MCF 10A (cell line): ENCODE measurements around the gene NCKAP5L. TPM values are rescaled to one million over a fixed set of nuclear protein-coding genes. Genes with fewer than 3 reads are reported as not detected.
"Not testable (repeated sequence)": the region's sequence is repeated elsewhere in the genome, so short reads cannot be mapped to it uniquely, and the experiment has no call there.

Experiments
- BruUV-seq: library from RNA; stranded (reverse); fragments of 400-500 nt; replicated peaks from 2 replicates; lab custom pipeline; 2021; lab: Mats Ljungman, UMichigan
- CTCF ChIA-PET: fragments of 300-600 bp; sonication (Branson Sonifier 250); formaldehyde crosslinking; extraction: SDS; loops from one replicate; lab custom pipeline; 2021; ENCODE audit warnings: antibody characterized with exemption, inconsistent platforms; lab: Yijun Ruan, JAX
- POLR2A ChIA-PET: fragments of 300-600, 350-650 bp; sonication (Branson Sonifier 250); formaldehyde crosslinking; extraction: SDS; loops from one replicate; lab custom pipeline; 2020; ENCODE audit warnings: antibody characterized with exemption, inconsistent platforms; lab: Yijun Ruan, JAX
- DNase-seq: peaks from one replicate; pipeline ENCODE4 v3.0.0-alpha.2; 2018; ENCODE audit not compliant: unreplicated experiment
- H3K27ac Mint-ChIP-seq: one replicate; pipeline ENCODE4 v1.8.0; 2022; ENCODE audit warnings: mild to moderate bottlenecking, low read depth, mixed read lengths; ENCODE audit not compliant: unreplicated experiment
- H3K27me3 Mint-ChIP-seq: one replicate; pipeline ENCODE4 v1.8.0; 2022; ENCODE audit warnings: mixed read lengths; ENCODE audit not compliant: insufficient read depth, unreplicated experiment
- H3K36me3 Mint-ChIP-seq: one replicate; pipeline ENCODE4 v1.8.0; 2022; ENCODE audit warnings: mild to moderate bottlenecking, moderate library complexity, mixed read lengths; ENCODE audit not compliant: insufficient read depth, unreplicated experiment
- H3K4me1 Mint-ChIP-seq: one replicate; pipeline ENCODE4 v1.8.0; 2022; ENCODE audit warnings: mixed read lengths; ENCODE audit not compliant: insufficient read depth, unreplicated experiment
- H3K4me3 Mint-ChIP-seq: one replicate; pipeline ENCODE4 v1.8.0; 2022; ENCODE audit warnings: mild to moderate bottlenecking, moderate library complexity, mixed read lengths; ENCODE audit not compliant: unreplicated experiment
- H3K9me3 Mint-ChIP-seq: one replicate; pipeline ENCODE4 v1.8.0; 2022; ENCODE audit warnings: mixed read lengths; ENCODE audit not compliant: unreplicated experiment
- intact Hi-C: fragments of 100-400 bp; cut with micrococcal nuclease; formaldehyde crosslinking; loops from 2 replicates; pipeline ENCODE4 v1.14.1; 2022
- total RNA-seq: library from RNA; stranded (reverse); gene quantifications from 2 replicates; pipeline ENCODE4 v1.2.3, GENCODE V29; 2022
- TF ChIP-seq, protein P1 (sequence below): fragments of 200-600 bp; IDR thresholded peaks from one replicate; pipeline ENCODE4 v1.8.0; 2022; ENCODE audit warnings: antibody characterized with exemption, mild to moderate bottlenecking; ENCODE audit not compliant: unreplicated experiment

Gene NCKAP5L
- total RNA-seq, 1 experiment from 2014 or later, result 19.9 TPM

DNA sequence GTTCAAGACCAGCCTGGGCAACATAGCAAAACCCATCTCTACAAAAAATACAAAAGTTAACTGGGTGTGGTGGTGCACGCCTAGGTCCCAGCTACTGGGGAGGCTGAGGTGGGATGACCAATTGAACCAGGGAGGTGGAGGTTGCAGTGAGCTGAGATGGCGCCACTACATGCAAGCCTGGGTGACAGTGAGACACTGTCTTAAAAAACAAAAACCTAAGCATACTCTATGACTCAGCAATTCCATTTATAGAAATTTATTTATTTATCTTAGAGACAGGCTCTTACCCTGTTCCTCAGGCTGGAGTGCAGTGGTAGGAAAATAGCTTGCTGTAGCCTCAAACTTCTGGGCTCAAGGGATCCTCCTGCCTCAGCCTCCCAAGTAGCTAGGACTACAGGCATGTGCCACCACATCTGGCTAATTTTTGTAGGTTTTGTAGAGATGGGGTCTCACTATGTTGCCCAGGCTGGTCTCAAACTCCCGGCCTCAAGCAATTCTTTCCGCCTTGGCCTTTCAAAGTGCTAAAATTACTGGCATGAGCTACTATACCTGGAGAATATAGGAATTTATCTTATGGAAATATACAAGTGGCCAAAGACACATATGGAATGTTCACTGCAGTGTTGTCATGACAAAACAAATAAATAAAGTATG lies 43.3 kb downstream of the NCKAP5L start:
- POLR2A ChIA-PET, result interaction anchor here (0.5 to 1.0 kb wide), 2 partner anchors 58 to 83 kb away, joined by 3 read pairs; partner anchors contain the start of gene BCDIN3D
- no TSS peak for BruUV-seq
- intact Hi-C loops, result no loop called here
- TF ChIP-seq, protein P1, sequence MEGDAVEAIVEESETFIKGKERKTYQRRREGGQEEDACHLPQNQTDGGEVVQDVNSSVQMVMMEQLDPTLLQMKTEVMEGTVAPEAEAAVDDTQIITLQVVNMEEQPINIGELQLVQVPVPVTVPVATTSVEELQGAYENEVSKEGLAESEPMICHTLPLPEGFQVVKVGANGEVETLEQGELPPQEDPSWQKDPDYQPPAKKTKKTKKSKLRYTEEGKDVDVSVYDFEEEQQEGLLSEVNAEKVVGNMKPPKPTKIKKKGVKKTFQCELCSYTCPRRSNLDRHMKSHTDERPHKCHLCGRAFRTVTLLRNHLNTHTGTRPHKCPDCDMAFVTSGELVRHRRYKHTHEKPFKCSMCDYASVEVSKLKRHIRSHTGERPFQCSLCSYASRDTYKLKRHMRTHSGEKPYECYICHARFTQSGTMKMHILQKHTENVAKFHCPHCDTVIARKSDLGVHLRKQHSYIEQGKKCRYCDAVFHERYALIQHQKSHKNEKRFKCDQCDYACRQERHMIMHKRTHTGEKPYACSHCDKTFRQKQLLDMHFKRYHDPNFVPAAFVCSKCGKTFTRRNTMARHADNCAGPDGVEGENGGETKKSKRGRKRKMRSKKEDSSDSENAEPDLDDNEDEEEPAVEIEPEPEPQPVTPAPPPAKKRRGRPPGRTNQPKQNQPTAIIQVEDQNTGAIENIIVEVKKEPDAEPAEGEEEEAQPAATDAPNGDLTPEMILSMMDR, result no peak
- Mint-ChIP-seq H3K27ac (no peak overlapping the region), H3K4me3 (no peak overlapping the region), H3K4me1 (no peaks in the 10 kb centered on the region), H3K27me3 (peaks cover 31% of the 10 kb centered on the region), H3K36me3 (peaks cover 7% of the 10 kb centered on the region), H3K9me3 (no peaks in the 10 kb centered on the region)
- DNase-seq, result peak; percentile 18
- CTCF ChIA-PET, result interaction anchor here (0.9 to 1.1 kb wide), 2 partner anchors 14 to 286 kb away, joined by 3 to 5 read pairs; no protein-coding TSS in a partner anchor

DNA sequence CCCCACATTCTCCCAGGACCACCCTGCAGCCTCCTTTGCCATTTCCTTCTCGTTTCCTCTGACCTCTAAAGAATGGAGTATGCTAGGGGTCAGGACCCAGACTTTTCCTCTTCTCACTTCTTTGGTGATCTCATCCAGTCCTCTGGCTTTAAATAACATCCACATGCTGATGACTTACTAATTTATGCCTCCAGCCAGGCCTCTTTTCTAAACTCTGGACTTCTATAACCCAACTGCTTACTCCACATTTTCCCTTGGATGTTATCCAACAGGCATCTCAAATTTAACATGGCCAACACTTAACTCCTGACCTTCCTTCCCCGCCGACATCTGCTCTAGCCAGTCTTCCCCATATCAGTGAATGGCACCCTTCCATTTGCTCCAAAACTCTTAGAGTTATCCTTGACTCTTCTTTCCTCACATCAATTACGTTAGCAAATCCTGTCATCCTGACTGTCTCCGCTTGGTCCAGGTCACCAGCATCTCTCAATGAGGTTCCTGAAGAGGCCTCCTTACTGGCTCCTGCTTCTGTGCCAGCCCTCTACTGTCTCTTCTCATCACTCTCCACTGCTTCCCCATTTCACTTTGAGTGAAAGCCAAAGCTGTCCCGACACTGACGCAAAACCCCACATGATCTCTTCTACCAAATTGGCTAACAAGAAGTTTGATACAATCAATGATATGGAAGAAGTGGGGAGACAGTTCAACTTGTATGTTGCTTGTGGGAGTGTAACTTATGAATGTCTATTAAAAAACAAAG lies 44.1 kb downstream of the NCKAP5L start:
- intact Hi-C loops, result no loop called here
- TF ChIP-seq, protein P1, result no peak
- POLR2A ChIA-PET, result interaction anchor here (0.5 to 1.0 kb wide), 3 partner anchors 53 to 82 kb away, joined by 3 read pairs; partner anchors contain the start of gene BCDIN3D

DNA sequence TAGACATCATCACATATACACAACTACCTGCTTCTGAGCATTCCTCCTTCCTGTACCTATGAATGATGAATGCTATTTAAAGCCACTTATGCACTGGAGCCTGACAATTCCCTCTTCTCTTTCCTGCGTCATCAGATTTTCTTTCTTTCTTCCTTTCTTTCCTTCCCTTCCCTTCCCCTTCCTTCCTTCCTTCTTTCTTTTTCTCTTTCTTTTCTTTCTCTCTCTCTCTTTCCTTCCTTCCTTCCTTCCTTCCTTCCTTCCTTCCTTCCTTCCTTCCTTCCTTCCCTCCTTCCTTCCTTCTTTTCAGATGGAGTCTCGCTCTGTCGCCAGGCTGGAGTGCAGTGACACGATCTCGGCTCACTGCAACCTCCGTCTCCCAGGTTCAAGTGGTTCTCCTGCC lies 47.3 kb downstream of the NCKAP5L start:
- H3K9me3 Mint-ChIP-seq, BruUV-seq, intact Hi-C loops: not testable (repeated sequence)

More for the DNA sequence above, 44.1 kb downstream of the NCKAP5L start:
- no TSS peak for BruUV-seq
- CTCF ChIA-PET, result interaction anchor here (0.6 kb wide), 1 partner anchor 724 kb away, joined by 3 read pairs; no protein-coding TSS in a partner anchor
- H3K4me3 Mint-ChIP-seq, result no peak overlapping the region
- no peak overlapping the region for H3K27ac Mint-ChIP-seq
- H3K4me1 Mint-ChIP-seq, result no peaks in the 10 kb centered on the region
- no peak for DNase-seq
- no peaks in the 10 kb centered on the region for H3K9me3 Mint-ChIP-seq
- peaks cover 36% of the 10 kb centered on the region for H3K27me3 Mint-ChIP-seq
- peaks cover 7% of the 10 kb centered on the region for H3K36me3 Mint-ChIP-seq

DNA sequence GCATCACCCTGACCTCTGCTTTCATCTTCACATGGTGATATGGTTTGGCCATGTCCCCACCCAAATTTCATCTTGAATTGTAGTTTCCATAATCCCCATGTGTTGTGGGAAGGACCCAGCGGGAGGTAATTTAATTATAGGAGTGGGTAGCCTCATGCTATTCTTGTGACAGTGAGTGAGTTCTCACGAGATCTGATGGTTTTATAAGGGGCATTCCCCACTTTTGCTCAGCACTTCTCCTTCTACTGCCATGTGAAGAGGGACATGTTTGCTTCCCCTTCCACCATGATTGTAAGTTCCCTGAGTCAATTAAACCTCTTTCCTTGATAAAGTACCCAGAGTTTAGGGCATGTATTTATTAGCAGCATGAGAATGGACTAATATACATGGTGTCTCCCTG lies 48.6 kb downstream of the NCKAP5L start:
- peaks cover 7% of the 10 kb centered on the region for H3K36me3 Mint-ChIP-seq
- CTCF ChIA-PET, result interaction anchor here (0.7 to 5.2 kb wide), 4 partner anchors 21 to 291 kb away, joined by 3 to 57 read pairs (median 6); no protein-coding TSS in a partner anchor
- no TSS peak for BruUV-seq
- H3K4me1 Mint-ChIP-seq, result peaks cover 17% of the 10 kb centered on the region
- H3K27ac Mint-ChIP-seq, result no peak overlapping the region
- TF ChIP-seq, protein P1, result no peak
- intact Hi-C loops, result loop anchor here (2.0 to 5.0 kb wide), 2 partner anchors 143 to 278 kb away; partner anchors contain the start of gene ASIC1
- POLR2A ChIA-PET, result no interaction called here
- H3K27me3 Mint-ChIP-seq, result peaks cover 35% of the 10 kb centered on the region
- no peak overlapping the region for H3K4me3 Mint-ChIP-seq
- no peak for DNase-seq
- H3K9me3 Mint-ChIP-seq, result no peaks in the 10 kb centered on the region

More for the DNA sequence above, 47.3 kb downstream of the NCKAP5L start:
- CTCF ChIA-PET, result interaction anchor here (0.6 to 5.2 kb wide), 4 partner anchors 39 to 433 kb away, joined by 3 to 57 read pairs (median 7); partner anchors contain the start of gene TMBIM6
- DNase-seq, H3K27ac Mint-ChIP-seq, POLR2A ChIA-PET, H3K4me3 Mint-ChIP-seq, H3K36me3 Mint-ChIP-seq: not testable (repeated sequence)
- peaks cover 36% of the 10 kb centered on the region for H3K27me3 Mint-ChIP-seq
- H3K4me1 Mint-ChIP-seq, result peaks cover 17% of the 10 kb centered on the region
